SK-N-SH (cell line): Measurements from ENCODE around the gene ADISSP. TPM values are rescaled to one million over a fixed set of nuclear protein-coding genes. Genes with fewer than 3 reads are reported as not detected.
A peak's percentile ranks its signal among the peaks of the same experiment; 100 is the strongest.

ENCODE experiments used
- CTCF ChIA-PET: fragments of 300-600, 350-600 bp; formaldehyde crosslinking; extraction: SDS; loops from one replicate; lab custom pipeline; 2021; lab: Yijun Ruan, JAX
- POLR2A ChIA-PET: fragments of 350-600 bp; sonication (Branson Sonifier 250); formaldehyde crosslinking; extraction: SDS; loops from one replicate; lab custom pipeline; 2020; ENCODE audit warnings: antibody characterized with exemption, inconsistent platforms; lab: Yijun Ruan, JAX
- DNase-seq: peaks from one replicate; pipeline ENCODE4 v3.0.0; 2012
- H2AFZ ChIP-seq: fragments of 200-600 bp; sonication (generic); 2 replicates; pipeline ENCODE4 v1.8.1; 2016; ENCODE audit warnings: antibody characterized with exemption, mild to moderate bottlenecking, low read depth
- H3F3A ChIP-seq: fragments of 200-600 bp; sonication (generic); replicated peaks from 2 replicates; pipeline ENCODE3; 2016; ENCODE audit warnings: antibody characterized with exemption, mild to moderate bottlenecking; ENCODE audit not compliant: insufficient read depth
- H3K27ac ChIP-seq, 2 experiments: fragments of 200-500 bp in 1 of 2; fragments of 200-600 bp in 1 of 2; sonication (Bioruptor generic) in 1 of 2; sonication (generic), shearing (Covaris generic) in 1 of 2; 2 replicates each; pipeline versions ENCODE4 v1.5.1 to v1.6.1; 2014 to 2016; ENCODE audit warnings: low read depth in 2 of 2, inconsistent platforms in 1 of 2, low read length in 1 of 2, mild to moderate bottlenecking in 1 of 2, mixed read lengths in 1 of 2
- H3K27me3 ChIP-seq: fragments of 200-600 bp; sonication (generic), shearing (Covaris generic); 2 replicates; pipeline ENCODE4 v1.6.1; 2016; ENCODE audit warnings: mixed run types; ENCODE audit not compliant: insufficient read depth
- H3K36me3 ChIP-seq, 2 experiments: fragments of 200-500 bp in 1 of 2; fragments of 200-600 bp in 1 of 2; sonication (Bioruptor generic) in 1 of 2; sonication (generic) in 1 of 2; replicated peaks in 1 of 2; 2 replicates each; pipeline versions ENCODE3 to v1.5.1; 2014 to 2016; ENCODE audit warnings: low read length in 1 of 2, mild to moderate bottlenecking in 1 of 2; ENCODE audit not compliant: insufficient read depth in 2 of 2, control insufficient read depth in 1 of 2
- H3K4me1 ChIP-seq, 2 experiments: fragments of 200-500 bp in 1 of 2; fragments of 200-600 bp in 1 of 2; sonication (Bioruptor generic) in 1 of 2; sonication (generic), shearing (Covaris generic) in 1 of 2; 2 replicates each; pipeline versions ENCODE4 v1.5.1 to v1.6.1; 2014 to 2016; ENCODE audit warnings: low read depth in 1 of 2, low read length in 1 of 2, mixed run types in 1 of 2; ENCODE audit not compliant: insufficient read depth in 2 of 2, control insufficient read depth in 1 of 2
- H3K4me2 ChIP-seq: fragments of 200-600 bp; sonication (generic), shearing (Covaris generic); 2 replicates; pipeline ENCODE4 v1.6.1; 2017; ENCODE audit warnings: mixed run types
- H3K4me3 ChIP-seq, 2 experiments: fragments of 200-500 bp in 1 of 2; fragments of 200-600 bp in 1 of 2; sonication (Bioruptor generic) in 1 of 2; sonication (generic), shearing (Covaris generic) in 1 of 2; 2 replicates each; pipeline versions ENCODE4 v1.5.1 to v1.8.1; 2014 to 2016; ENCODE audit warnings: low read depth in 2 of 2, inconsistent platforms in 1 of 2, low read length in 1 of 2, mild to moderate bottlenecking in 1 of 2, mixed read lengths in 1 of 2, moderate library complexity in 1 of 2
- H3K79me2 ChIP-seq: fragments of 200-600 bp; sonication (generic); 2 replicates; pipeline ENCODE4 v1.8.1; 2017; ENCODE audit warnings: mild to moderate bottlenecking; ENCODE audit not compliant: insufficient read depth
- H3K9ac ChIP-seq: fragments of 200-600 bp; sonication (generic); 2 replicates; pipeline ENCODE4 v1.6.1; 2017; ENCODE audit warnings: mixed run types
- H3K9me2 ChIP-seq: fragments of 200-600 bp; sonication (generic); 2 replicates; pipeline ENCODE4 v1.6.1; 2017; ENCODE audit warnings: mixed run types
- H3K9me3 ChIP-seq: fragments of 200-600 bp; sonication (generic); 2 replicates; pipeline ENCODE4 v1.6.1; 2017; ENCODE audit warnings: mixed run types, mild to moderate bottlenecking, moderate library complexity
- H4K20me1 ChIP-seq: fragments of 200-600 bp; sonication (generic); 2 replicates; pipeline ENCODE4 v1.6.1; 2017; ENCODE audit warnings: mild to moderate bottlenecking, mixed run types; ENCODE audit not compliant: insufficient read depth
- CHD2 ChIP-seq: fragments of 150-350 bp; IDR thresholded peaks from 2 replicates; pipeline ENCODE4 v1.6.1; 2018; ENCODE audit warnings: low read length; ENCODE audit not compliant: partially characterized antibody
- ELF1 ChIP-seq: IDR thresholded peaks from 2 replicates; pipeline ENCODE4 v1.4.0; 2012
- EP300 ChIP-seq, 2 experiments: IDR thresholded peaks; 2 replicates each; pipeline versions ENCODE4 v1.4.0 to v1.6.1; 2012; ENCODE audit warnings: borderline replicate concordance in 1 of 2, low read depth in 1 of 2, low read length in 1 of 2
- EZH2phosphoT487 ChIP-seq: fragments of 200-600 bp; sonication (generic); IDR thresholded peaks from 2 replicates; pipeline ENCODE4 v1.6.1; 2017; ENCODE audit warnings: low read depth, mixed run types, mild to moderate bottlenecking, antibody characterized with exemption, moderate library complexity, borderline replicate concordance
- GABPA ChIP-seq: IDR thresholded peaks from 2 replicates; pipeline ENCODE4 v1.4.0; 2012; ENCODE audit warnings: low read depth, mild to moderate bottlenecking
- GATA2 ChIP-seq: sonication (generic); formaldehyde crosslinking; IDR thresholded peaks from 2 replicates; pipeline ENCODE4 v1.5.0; 2020; ENCODE audit warnings: mild to moderate bottlenecking, missing genetic modification reagents
- JUND ChIP-seq: IDR thresholded peaks from 2 replicates; pipeline ENCODE4 v1.4.0; 2012
- MEF2A ChIP-seq: IDR thresholded peaks from 2 replicates; pipeline ENCODE4 v1.4.0; 2012; ENCODE audit warnings: low read depth, borderline replicate concordance
- POLR2AphosphoS5 ChIP-seq: IDR thresholded peaks from 2 replicates; pipeline ENCODE4 v1.6.1; 2012; ENCODE audit warnings: low read depth, low read length
- RCOR1 ChIP-seq: fragments of 150-350 bp; IDR thresholded peaks from 2 replicates; pipeline ENCODE4 v1.6.1; 2017; ENCODE audit warnings: antibody characterized with exemption, low read length
- RFX5 ChIP-seq: IDR thresholded peaks from 2 replicates; pipeline ENCODE4 v1.6.1; 2012; ENCODE audit warnings: mild to moderate bottlenecking, improper control_type of control experiment, low read length
- RXRA ChIP-seq: IDR thresholded peaks from 2 replicates; pipeline ENCODE4 v1.4.0; 2012; ENCODE audit warnings: low read depth, mild to moderate bottlenecking, borderline replicate concordance
- TAF1 ChIP-seq: IDR thresholded peaks from 2 replicates; pipeline ENCODE4 v1.6.1; 2012; ENCODE audit warnings: low read depth, mild to moderate bottlenecking, low read length, moderate library complexity, borderline replicate concordance
- TCF12 ChIP-seq: IDR thresholded peaks from 2 replicates; pipeline ENCODE4 v1.4.0; 2012
- TEAD4 ChIP-seq: IDR thresholded peaks from 2 replicates; pipeline ENCODE4 v1.4.0; 2012; ENCODE audit warnings: mild to moderate bottlenecking, borderline replicate concordance; ENCODE audit not compliant: insufficient read depth
- WGBS: methylation state at CpG from one replicate; pipeline ENCODE4 v1.1.6; 2017; ENCODE audit warnings: low lambda C conversion rate; 5-methylcytosine and 5-hydroxymethylcytosine counted together
- polyA plus RNA-seq, 3 experiments: library from polyadenylated mRNA; depleted of rRNA; stranded (reverse); fragments of >200 nt; gene quantifications; 2 replicates each; pipeline ENCODE4 v1.2.3, GENCODE V29; 2012
- TF ChIP-seq, protein P1 (sequence below): IDR thresholded peaks from 2 replicates; pipeline ENCODE4; 2012
- TF ChIP-seq, protein P2 (sequence below): IDR thresholded peaks from 2 replicates; pipeline ENCODE4 v1.4.0; 2012; ENCODE audit warnings: low read depth, borderline replicate concordance
- TF ChIP-seq, protein P3 (sequence below): fragments of 200-600 bp; sonication (generic); IDR thresholded peaks from 2 replicates; pipeline ENCODE4 v1.6.1; 2017; ENCODE audit warnings: antibody characterized with exemption, mild to moderate bottlenecking, moderate library complexity
- TF ChIP-seq, protein P4 (sequence below): IDR thresholded peaks from 2 replicates; pipeline ENCODE4 v1.4.0; 2012; ENCODE audit warnings: low read depth
- TF ChIP-seq, protein P5 (sequence below): fragments of 150-350 bp; IDR thresholded peaks from 2 replicates; pipeline ENCODE4 v1.6.1; 2017; ENCODE audit warnings: antibody characterized with exemption, low read length, low read depth, borderline replicate concordance

The ADISSP gene
- polyA plus RNA-seq, 1 of the 3 experiments (the other 2 are of a cell fraction): 73.9 TPM

DNA sequence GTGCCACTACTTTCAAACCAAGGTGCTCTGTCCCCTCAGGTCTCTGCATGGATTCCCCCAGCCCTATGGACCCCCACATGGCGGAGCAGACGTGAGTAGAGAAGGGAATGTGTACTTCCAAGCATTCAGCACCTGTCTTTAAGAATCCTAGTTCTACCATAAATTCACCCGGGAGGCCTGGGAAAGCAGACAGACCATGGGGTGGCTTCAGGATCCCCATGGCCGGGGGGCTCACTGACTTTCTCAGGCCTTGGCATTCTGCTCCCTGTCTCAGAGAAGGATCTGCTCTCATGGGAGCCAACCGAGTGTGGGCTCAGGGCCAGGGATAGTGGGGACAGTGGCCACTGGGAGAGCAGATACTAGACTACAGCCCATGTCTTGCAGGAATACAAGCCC, 30.8 kb upstream of the ADISSP start (continued):
- TF ChIP-seq, protein P1, sequence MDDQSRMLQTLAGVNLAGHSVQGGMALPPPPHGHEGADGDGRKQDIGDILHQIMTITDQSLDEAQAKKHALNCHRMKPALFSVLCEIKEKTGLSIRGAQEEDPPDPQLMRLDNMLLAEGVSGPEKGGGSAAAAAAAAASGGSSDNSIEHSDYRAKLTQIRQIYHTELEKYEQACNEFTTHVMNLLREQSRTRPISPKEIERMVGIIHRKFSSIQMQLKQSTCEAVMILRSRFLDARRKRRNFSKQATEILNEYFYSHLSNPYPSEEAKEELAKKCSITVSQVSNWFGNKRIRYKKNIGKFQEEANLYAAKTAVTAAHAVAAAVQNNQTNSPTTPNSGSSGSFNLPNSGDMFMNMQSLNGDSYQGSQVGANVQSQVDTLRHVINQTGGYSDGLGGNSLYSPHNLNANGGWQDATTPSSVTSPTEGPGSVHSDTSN: no peak
- TF ChIP-seq RCOR1 (no peak), GATA2 (no peak), POLR2AphosphoS5 (no peak), RXRA (no peak)

DNA sequence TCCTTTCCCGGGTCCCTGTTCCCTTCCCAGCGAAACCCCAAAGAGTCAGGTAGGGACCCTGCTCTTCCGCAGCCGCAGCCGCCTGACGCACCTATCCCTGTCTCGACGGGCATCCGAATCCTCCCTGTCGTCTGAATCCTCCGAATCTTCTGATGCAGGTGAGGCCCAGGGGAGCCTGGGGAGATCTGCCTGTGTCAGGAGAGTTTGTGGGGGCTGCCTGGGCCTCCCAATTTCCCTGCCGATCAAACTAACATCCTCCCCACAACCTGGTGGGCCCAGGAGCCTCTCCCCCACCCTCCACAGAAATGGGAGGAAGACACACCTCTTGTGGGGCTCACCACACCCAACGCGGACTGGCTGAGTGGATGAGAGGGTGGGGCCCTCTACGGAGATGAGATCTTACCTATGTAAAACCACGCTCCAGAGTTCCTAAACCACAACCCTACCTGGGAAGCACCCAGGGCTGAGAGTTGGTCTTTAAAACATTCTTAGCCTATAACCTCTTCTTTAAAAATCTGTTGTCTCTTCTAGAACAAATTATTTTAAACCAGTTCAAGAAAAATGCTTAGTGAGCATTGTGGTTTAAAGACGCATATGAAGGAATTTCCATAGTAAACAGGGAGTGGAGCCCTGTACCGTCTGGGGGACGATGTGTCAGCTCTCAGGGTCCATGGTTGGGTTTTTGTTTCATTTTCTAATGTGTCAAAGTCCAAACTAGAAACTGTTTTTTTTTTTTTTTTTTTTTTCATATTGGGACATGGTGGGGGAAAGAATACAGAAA, 30.2 kb upstream of the ADISSP start:
- DNase-seq: peak; percentile 11
- no peaks in the 10 kb centered on the region for H4K20me1 ChIP-seq
- CTCF ChIA-PET: interaction anchor here (3.5 kb wide), 1 partner anchor 22 kb away, joined by 51 read pairs; the partner anchor contains the start of gene AP5S1
- TF ChIP-seq, protein P2, sequence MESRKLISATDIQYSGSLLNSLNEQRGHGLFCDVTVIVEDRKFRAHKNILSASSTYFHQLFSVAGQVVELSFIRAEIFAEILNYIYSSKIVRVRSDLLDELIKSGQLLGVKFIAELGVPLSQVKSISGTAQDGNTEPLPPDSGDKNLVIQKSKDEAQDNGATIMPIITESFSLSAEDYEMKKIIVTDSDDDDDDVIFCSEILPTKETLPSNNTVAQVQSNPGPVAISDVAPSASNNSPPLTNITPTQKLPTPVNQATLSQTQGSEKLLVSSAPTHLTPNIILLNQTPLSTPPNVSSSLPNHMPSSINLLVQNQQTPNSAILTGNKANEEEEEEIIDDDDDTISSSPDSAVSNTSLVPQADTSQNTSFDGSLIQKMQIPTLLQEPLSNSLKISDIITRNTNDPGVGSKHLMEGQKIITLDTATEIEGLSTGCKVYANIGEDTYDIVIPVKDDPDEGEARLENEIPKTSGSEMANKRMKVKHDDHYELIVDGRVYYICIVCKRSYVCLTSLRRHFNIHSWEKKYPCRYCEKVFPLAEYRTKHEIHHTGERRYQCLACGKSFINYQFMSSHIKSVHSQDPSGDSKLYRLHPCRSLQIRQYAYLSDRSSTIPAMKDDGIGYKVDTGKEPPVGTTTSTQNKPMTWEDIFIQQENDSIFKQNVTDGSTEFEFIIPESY: no peak
- no peak for TF ChIP-seq EZH2phosphoT487
- TF ChIP-seq, all 33 proteins: peak for 0
- Histone ChIP-seq H3K4me2 (peak overlapping the region; percentile 98), H3K79me2 (peaks cover 53% of the 10 kb centered on the region), H3K4me3 (peak overlapping the region; percentile 70 to 72; a peak in 3 of 4 replicates), H3F3A (peaks cover 3% of the 10 kb centered on the region), H3K4me1 (peaks cover 17 to 41% of the 10 kb centered on the region in 2 experiments; a peak in 3 of 4 replicates), H3K36me3 (peaks cover 24 to 36% of the 10 kb centered on the region in 2 experiments), H3K27me3 (no peaks in the 10 kb centered on the region), H3K9ac (peak overlapping the region; percentile 89), H3K9me3 (no peaks in the 10 kb centered on the region), H3K27ac (peak overlapping the region in 1 of 2 experiments; percentile 47; a peak in 2 of 4 replicates), H2AFZ (no peak overlapping the region), H3K9me2 (no peaks in the 10 kb centered on the region)
- POLR2A ChIA-PET: no interaction called here
- 69% methylated on average over 17 of the region's 19 CpGs for WGBS

DNA sequence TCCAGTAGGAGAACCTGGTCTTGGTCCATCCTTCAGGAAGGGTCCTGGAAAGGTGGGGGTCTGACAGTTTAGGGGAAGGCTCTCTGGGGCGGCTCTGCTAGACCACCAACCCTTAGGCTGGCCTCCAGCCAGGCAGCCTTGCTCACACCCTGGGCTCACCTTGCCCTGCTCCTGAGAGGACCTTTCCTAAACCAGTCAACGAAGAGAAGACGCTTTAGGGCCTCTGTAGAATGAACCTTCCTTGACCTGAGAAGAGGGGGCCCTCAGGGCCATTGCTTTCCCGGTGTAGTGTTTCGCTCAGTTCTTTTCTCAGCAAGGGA, 29.6 kb upstream of the ADISSP start:
- Histone ChIP-seq H2AFZ (no peak overlapping the region), H3K27ac (peak overlapping the region in 1 of 2 experiments; percentile 64; a peak in 2 of 4 replicates), H3K9me3 (no peaks in the 10 kb centered on the region), H3K27me3 (no peaks in the 10 kb centered on the region), H4K20me1 (no peaks in the 10 kb centered on the region), H3K9ac (peak overlapping the region; percentile 89), H3F3A (no peaks in the 10 kb centered on the region), H3K4me3 (peak overlapping the region; percentile 70 to 72), H3K4me1 (peaks cover 17 to 41% of the 10 kb centered on the region in 2 experiments; a peak in 3 of 4 replicates), H3K4me2 (peak overlapping the region; percentile 98), H3K36me3 (peaks cover 20 to 30% of the 10 kb centered on the region in 2 experiments), H3K9me2 (no peaks in the 10 kb centered on the region), H3K79me2 (peaks cover 53% of the 10 kb centered on the region)
- peak; percentile 10 for DNase-seq
- ChIA-PET POLR2A (no interaction called here), CTCF (interaction anchor here (3.5 kb wide), 1 partner anchor 22 kb away, joined by 51 read pairs; the partner anchor contains the start of gene AP5S1)
- WGBS: 65% methylated on average over 5 of the region's 5 CpGs
- no peak for TF ChIP-seq RFX5
- TF ChIP-seq MEF2A: no peak
- no peak for TF ChIP-seq TAF1
- TF ChIP-seq, protein P3, sequence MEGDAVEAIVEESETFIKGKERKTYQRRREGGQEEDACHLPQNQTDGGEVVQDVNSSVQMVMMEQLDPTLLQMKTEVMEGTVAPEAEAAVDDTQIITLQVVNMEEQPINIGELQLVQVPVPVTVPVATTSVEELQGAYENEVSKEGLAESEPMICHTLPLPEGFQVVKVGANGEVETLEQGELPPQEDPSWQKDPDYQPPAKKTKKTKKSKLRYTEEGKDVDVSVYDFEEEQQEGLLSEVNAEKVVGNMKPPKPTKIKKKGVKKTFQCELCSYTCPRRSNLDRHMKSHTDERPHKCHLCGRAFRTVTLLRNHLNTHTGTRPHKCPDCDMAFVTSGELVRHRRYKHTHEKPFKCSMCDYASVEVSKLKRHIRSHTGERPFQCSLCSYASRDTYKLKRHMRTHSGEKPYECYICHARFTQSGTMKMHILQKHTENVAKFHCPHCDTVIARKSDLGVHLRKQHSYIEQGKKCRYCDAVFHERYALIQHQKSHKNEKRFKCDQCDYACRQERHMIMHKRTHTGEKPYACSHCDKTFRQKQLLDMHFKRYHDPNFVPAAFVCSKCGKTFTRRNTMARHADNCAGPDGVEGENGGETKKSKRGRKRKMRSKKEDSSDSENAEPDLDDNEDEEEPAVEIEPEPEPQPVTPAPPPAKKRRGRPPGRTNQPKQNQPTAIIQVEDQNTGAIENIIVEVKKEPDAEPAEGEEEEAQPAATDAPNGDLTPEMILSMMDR: no peak
- TF ChIP-seq, protein P4, sequence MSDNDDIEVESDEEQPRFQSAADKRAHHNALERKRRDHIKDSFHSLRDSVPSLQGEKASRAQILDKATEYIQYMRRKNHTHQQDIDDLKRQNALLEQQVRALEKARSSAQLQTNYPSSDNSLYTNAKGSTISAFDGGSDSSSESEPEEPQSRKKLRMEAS: no peak
- TF ChIP-seq TEAD4: no peak
- no peak for TF ChIP-seq TCF12
- TF ChIP-seq, protein P5, sequence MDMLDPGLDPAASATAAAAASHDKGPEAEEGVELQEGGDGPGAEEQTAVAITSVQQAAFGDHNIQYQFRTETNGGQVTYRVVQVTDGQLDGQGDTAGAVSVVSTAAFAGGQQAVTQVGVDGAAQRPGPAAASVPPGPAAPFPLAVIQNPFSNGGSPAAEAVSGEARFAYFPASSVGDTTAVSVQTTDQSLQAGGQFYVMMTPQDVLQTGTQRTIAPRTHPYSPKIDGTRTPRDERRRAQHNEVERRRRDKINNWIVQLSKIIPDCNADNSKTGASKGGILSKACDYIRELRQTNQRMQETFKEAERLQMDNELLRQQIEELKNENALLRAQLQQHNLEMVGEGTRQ: no peak
- no peak for TF ChIP-seq EP300 (IDR thresholded peaks at IDR 0.05; ENCODE audit: borderline replicate concordance in 1 of 2, low read depth in 1 of 2, low read length in 1 of 2)
- TF ChIP-seq GATA2: no peak
- TF ChIP-seq JUND: no peak
- no peak for TF ChIP-seq GABPA
- TF ChIP-seq CHD2: no peak
- TF ChIP-seq ELF1: no peak
